HG02970 (cell line): ENCODE results near the gene CYP3A4.
"Not testable (repeated sequence)": the region's sequence is repeated elsewhere in the genome, so short reads cannot be mapped to it uniquely, and the experiment has no call there.

Experiments
- ATAC-seq: cut with Tn5 transposase; IDR thresholded peaks from one replicate; pipeline ENCODE4 v1.9.1; 2021; ENCODE audit warnings: mild to moderate bottlenecking, moderate library complexity, moderate number of reproducible peaks; ENCODE audit not compliant: unreplicated experiment, low FRiP score

Gene CYP3A4

GRCh38 chr7:99731638-99732374, 52.2 kb downstream of the CYP3A4 start:
- no peak for ATAC-seq

GRCh38 chr7:99730992-99731391, 53.0 kb downstream of the CYP3A4 start:
- no peak for ATAC-seq

- ATAC-seq, result no peak
Observed at GRCh38 chr7:99730238-99730810, 53.7 kb downstream of the CYP3A4 start.

GRCh38 chr7:99729486-99730237, 54.3 kb downstream of the CYP3A4 start:
- no peak for ATAC-seq

GRCh38 chr7:99728615-99729014, 55.4 kb downstream of the CYP3A4 start:
- no peak for ATAC-seq

- not testable (repeated sequence) for ATAC-seq
Observed at GRCh38 chr7:99723201-99723600, 60.8 kb downstream of the CYP3A4 start.

- ATAC-seq, result no peak
Observed at GRCh38 chr7:99720800-99721595, 63.0 kb downstream of the CYP3A4 start.

GRCh38 chr7:99719996-99720769, 63.8 kb downstream of the CYP3A4 start:
- ATAC-seq, result no peak

GRCh38 chr7:99713995-99714570, 69.9 kb downstream of the CYP3A4 start:
- no peak for ATAC-seq

- ATAC-seq, result no peak
Observed at GRCh38 chr7:99709838-99710578, 74.0 kb downstream of the CYP3A4 start.

- ATAC-seq, result no peak
Observed at GRCh38 chr7:99709260-99709659, 74.7 kb downstream of the CYP3A4 start.

- no peak for ATAC-seq
Observed at GRCh38 chr7:99707096-99707495, 76.9 kb downstream of the CYP3A4 start.
